GM12878 (cell line): ENCODE results near the gene UBE2D1. TPM values are rescaled to one million over a fixed set of nuclear protein-coding genes. Genes with fewer than 3 reads are reported as not detected.

ENCODE experiments used
- ATAC-seq: fragments of 200-7000 bp; cut with Tn5 transposase; 3 replicates; pipeline ENCODE4 v1.9.1; 2020; ENCODE audit warnings: mild to moderate bottlenecking, moderate library complexity
- BruUV-seq: library from RNA; stranded (reverse); fragments of 400-500 nt; replicated peaks from 2 replicates; lab custom pipeline; 2021; lab: Mats Ljungman, UMichigan
- CTCF ChIA-PET: fragments of 300-600 bp; sonication (Branson Sonifier 250); formaldehyde crosslinking; extraction: SDS; loops from one replicate; lab custom pipeline; 2021; ENCODE audit warnings: inconsistent platforms; lab: Yijun Ruan, JAX
- POLR2A ChIA-PET: fragments of 350-600 bp; formaldehyde crosslinking; extraction: SDS; loops from one replicate; lab custom pipeline; 2021; ENCODE audit warnings: inconsistent platforms; lab: Charles Lee
- RAD21 ChIA-PET: fragments of 300-600 bp; sonication (Branson Sonifier 250); formaldehyde crosslinking; loops from one replicate; lab custom pipeline; 2023; ENCODE audit warnings: antibody characterized with exemption; ENCODE audit not compliant: unreplicated experiment; lab: Charles Lee
- SMC1A ChIA-PET: fragments of 300-600 bp; sonication (Branson Sonifier 250); formaldehyde crosslinking; loops from one replicate; lab custom pipeline; 2023; ENCODE audit not compliant: unreplicated experiment, uncharacterized antibody; lab: Charles Lee
- DNase-seq: peaks from one replicate; pipeline ENCODE4 v3.0.0-alpha.2; 2011; ENCODE audit warnings: low read depth, low spot score
- FAIRE-seq: peaks from 3 replicates; lab custom pipeline; 2011; peaks lifted over from hg19 to GRCh38; lab: Jason Lieb, UNC
- H2AFZ ChIP-seq: 2 replicates; pipeline ENCODE4 v1.6.0; 2011; ENCODE audit warnings: low read depth, low read length, control low read depth; ENCODE audit not compliant: control insufficient read depth
- H3K27ac ChIP-seq: 2 replicates; pipeline ENCODE4 v1.5.1; 2011; ENCODE audit warnings: control low read depth; ENCODE audit not compliant: control insufficient read depth, insufficient read depth
- H3K27me3 ChIP-seq, 2 experiments: replicated peaks in 1 of 2; 2 replicates each; pipeline versions ENCODE4 v1.6.0 to v1.6.1; 2011; ENCODE audit warnings: low read length in 1 of 2; ENCODE audit not compliant: control insufficient read depth in 2 of 2, insufficient read depth in 2 of 2
- H3K36me3 ChIP-seq, 2 experiments: 2 replicates each; pipeline ENCODE4 v1.5.1; 2011; ENCODE audit warnings: low read length in 1 of 2; ENCODE audit not compliant: control insufficient read depth in 2 of 2, insufficient read depth in 2 of 2
- H3K4me1 ChIP-seq: 2 replicates; pipeline ENCODE4 v1.6.1; 2011; ENCODE audit warnings: mild to moderate bottlenecking, low read length, moderate library complexity, mixed read lengths; ENCODE audit not compliant: control insufficient read depth, insufficient read depth
- H3K4me2 ChIP-seq: 2 replicates; pipeline ENCODE4 v1.6.0; 2011; ENCODE audit warnings: control low read depth; ENCODE audit not compliant: control insufficient read depth, insufficient read depth
- H3K4me3 ChIP-seq: fragments of 200-600 bp; sonication (generic); 2 replicates; pipeline ENCODE4 v1.5.1; 2016
- H3K79me2 ChIP-seq: 2 replicates; pipeline ENCODE4 v1.6.0; 2011; ENCODE audit warnings: low read length; ENCODE audit not compliant: control insufficient read depth, insufficient read depth
- H3K9ac ChIP-seq: 2 replicates; pipeline ENCODE4 v1.8.0; 2011; ENCODE audit warnings: low read length, control low read depth, mixed read lengths; ENCODE audit not compliant: control insufficient read depth, insufficient read depth
- H3K9me3 ChIP-seq: replicated peaks from 3 replicates; pipeline ENCODE4 v1.5.1; 2011; ENCODE audit warnings: mild to moderate bottlenecking, low read length; ENCODE audit not compliant: control insufficient read depth, insufficient read depth
- H4K20me1 ChIP-seq: 2 replicates; pipeline ENCODE4 v1.6.0; 2011; ENCODE audit not compliant: control insufficient read depth, insufficient read depth
- CHD4 ChIP-seq: fragments of 200-600 bp; sonication (generic); IDR thresholded peaks from 2 replicates; pipeline ENCODE4 v1.6.1; 2016; ENCODE audit warnings: mild to moderate bottlenecking
- CREM ChIP-seq: IDR thresholded peaks from 2 replicates; pipeline ENCODE4 v1.6.1; 2014; ENCODE audit warnings: antibody characterized with exemption, low read depth
- EP300 ChIP-seq, 2 experiments: fragments of 150-350 bp in 1 of 2; IDR thresholded peaks; 2 replicates each; pipeline ENCODE4 v1.6.1; 2011 to 2012; ENCODE audit warnings: low read depth in 2 of 2, low read length in 2 of 2, borderline replicate concordance in 1 of 2, improper control_type of control experiment in 1 of 2, inconsistent platforms in 1 of 2; ENCODE audit not compliant: control insufficient read depth in 1 of 2
- FOXM1 ChIP-seq: IDR thresholded peaks from 2 replicates; pipeline ENCODE4 v1.6.1; 2012; ENCODE audit warnings: low read depth, mild to moderate bottlenecking, inconsistent platforms, low read length, moderate library complexity
- GATAD2B ChIP-seq: fragments of 450-650 bp; conservative IDR thresholded peaks from 2 replicates; pipeline ENCODE4 v1.6.1; 2017; ENCODE audit warnings: low read depth, mild to moderate bottlenecking, moderate library complexity
- HDAC2 ChIP-seq: fragments of 200-600 bp; sonication (generic); IDR thresholded peaks from 2 replicates; pipeline ENCODE4 v1.6.1; 2017
- HDGF ChIP-seq: fragments of 450-650 bp; IDR thresholded peaks from 2 replicates; pipeline ENCODE4 v1.6.1; 2016; ENCODE audit warnings: antibody characterized with exemption
- NFIC ChIP-seq: IDR thresholded peaks from 2 replicates; pipeline ENCODE4 v1.6.1; 2012; ENCODE audit warnings: low read depth, mild to moderate bottlenecking, inconsistent platforms, low read length, moderate library complexity
- NFYA ChIP-seq: IDR thresholded peaks from 2 replicates; pipeline ENCODE4 v1.6.1; 2011; ENCODE audit warnings: low read depth, mild to moderate bottlenecking, low read length, improper control_type of control experiment, borderline replicate concordance
- RBBP5 ChIP-seq: fragments of 200-600 bp; sonication (generic); conservative IDR thresholded peaks from 2 replicates; pipeline ENCODE4 v1.6.1; 2016
- SIN3A ChIP-seq: IDR thresholded peaks from 2 replicates; pipeline ENCODE4 v1.6.1; 2012; ENCODE audit warnings: low read depth, low read length, improper control_type of control experiment
- SMAD1 ChIP-seq: fragments of 450-650 bp; IDR thresholded peaks from 2 replicates; pipeline ENCODE4 v1.6.1; 2018; ENCODE audit warnings: mild to moderate bottlenecking, low read depth; ENCODE audit not compliant: partially characterized antibody
- TAF1 ChIP-seq: IDR thresholded peaks from 2 replicates; pipeline ENCODE4 v1.6.1; 2011; ENCODE audit warnings: mild to moderate bottlenecking, low read depth, low read length, borderline replicate concordance
- TARDBP ChIP-seq: IDR thresholded peaks from 2 replicates; pipeline ENCODE4 v1.6.1; 2016; ENCODE audit warnings: borderline replicate concordance
- TBL1XR1 ChIP-seq: IDR thresholded peaks from 2 replicates; pipeline ENCODE4 v1.6.1; 2012; ENCODE audit warnings: low read depth, low read length, improper control_type of control experiment
- WRNIP1 ChIP-seq: IDR thresholded peaks from 2 replicates; pipeline ENCODE4 v1.6.1; 2011; ENCODE audit warnings: low read depth, low read length, improper control_type of control experiment, borderline replicate concordance
- ZBTB11 ChIP-seq: fragments of 450-650 bp; formaldehyde crosslinking; IDR thresholded peaks from 2 replicates; pipeline ENCODE4 v1.5.0; 2022; ENCODE audit warnings: mild to moderate bottlenecking, missing genetic modification characterization
- ZBTB4 ChIP-seq: fragments of 450-650 bp; formaldehyde crosslinking; IDR thresholded peaks from 2 replicates; pipeline ENCODE4 v1.4.0; 2022; ENCODE audit warnings: mild to moderate bottlenecking, moderate library complexity
- WGBS: methylation state at CpG from one replicate; pipeline ENCODE4 v1.1.6; 2016; ENCODE audit warnings: low lambda C conversion rate; ENCODE audit not compliant: insufficient replicate concordance, insufficient coverage; ENCODE audit errors: missing lambda C conversion rate; 5-methylcytosine and 5-hydroxymethylcytosine counted together
- in situ Hi-C: fragments of 300-500 bp; cut with MboI; formaldehyde crosslinking; loops from 9 replicates; pipeline ENCODE4 v1.14.3; 2018; ENCODE audit warnings: mixed read lengths
- intact Hi-C: fragments of 100-400 bp; cut with micrococcal nuclease; formaldehyde crosslinking; loops from one replicate; pipeline ENCODE4 v1.14.2; 2022; ENCODE audit not compliant: unreplicated experiment
- polyA plus RNA-seq, 11 experiments: library from polyadenylated mRNA; depleted of rRNA in 4 of 11; unstranded in 6 of 11; stranded (reverse) in 5 of 11; fragments of >200 nt; fragmentation: Nextera tagmentation in 4 of 11; fragmentation: Illumina TruSeq in 1 of 11; extraction: Ambion mirVana in 4 of 11; extraction: Trizol in 1 of 11; gene quantifications; 1 replicate in 1 of 11; 2 replicates in 10 of 11; pipeline versions ENCODE4 v1.2.1 to v1.2.3, GENCODE V29; 2011 to 2016; ENCODE audit warnings: inconsistent platforms in 2 of 11, missing spikeins in 2 of 11, low read depth in 1 of 11
- total RNA-seq, 4 experiments: library from RNA; depleted of rRNA in 3 of 4; stranded (reverse); fragments of >200 nt in 3 of 4; fragmentation: Illumina TruSeq in 1 of 4; extraction: Trizol in 1 of 4; gene quantifications; 2 replicates each; pipeline versions ENCODE4 v1.2.1 to v1.2.3, GENCODE V29; 2013 to 2021

The UBE2D1 gene
- total and polyA plus RNA-seq, 10 of the 15 experiments (the other 5 are each of a cell fraction or from before 2014, with no cell fraction given), result 6.1 to 32.0 (median 15.5) TPM

GRCh38 chr10:58397830-58398229, 63.0 kb downstream of the UBE2D1 start:
- Histone ChIP-seq H2AFZ (no peak overlapping the region), H3K27me3 (no peaks in the 10 kb centered on the region)
- in situ Hi-C loops, result no loop called here
- BruUV-seq, result no TSS peak
- TF ChIP-seq RBBP5, result no peak
- no peak for TF ChIP-seq SMAD1
- TF ChIP-seq CREM, result no peak
- no peak for TF ChIP-seq FOXM1
- TF ChIP-seq ZBTB4, result no peak
- no peak for TF ChIP-seq GATAD2B
- TF ChIP-seq NFYA, result no peak
- no peak for TF ChIP-seq WRNIP1
- TF ChIP-seq NFIC, result no peak
- TF ChIP-seq HDAC2, result no peak
- no peak for TF ChIP-seq TBL1XR1
- no peak for TF ChIP-seq TARDBP
- no peak for TF ChIP-seq EP300 (IDR thresholded peaks at IDR 0.05; ENCODE audit: borderline replicate concordance in 1 of 2, control insufficient read depth in 1 of 2, low read depth in 2 of 2, low read length in 2 of 2)
- no peak for TF ChIP-seq TAF1
- no peak for TF ChIP-seq HDGF
- no peak for TF ChIP-seq SIN3A
- TF ChIP-seq CHD4, result no peak
- no peak for TF ChIP-seq ZBTB11 (CRISPR knock-in tag)
- TF ChIP-seq, all 136 proteins: peak for 0
- FAIRE-seq (no peak), ATAC-seq (no peak), DNase-seq (no peak)
- H3K4me3 ChIP-seq, result no peak overlapping the region
- no peaks in the 10 kb centered on the region for H3K9me3 ChIP-seq
- no peaks in the 10 kb centered on the region for H3K4me1 ChIP-seq
- 97% methylated on average over 3 of the region's 3 CpGs for WGBS
- intact Hi-C loops, result no loop called here
- H3K9ac ChIP-seq, result no peak overlapping the region
- SMC1A ChIA-PET, result interaction anchor here (0.9 to 2.3 kb wide), 4 partner anchors 13 to 225 kb away, joined by 3 to 4 read pairs (median 3); partner anchors contain the start of gene TFAM
- CTCF ChIA-PET, result interaction anchor here (0.7 kb wide), 1 partner anchor 23 kb away, joined by 3 read pairs; no protein-coding TSS in a partner anchor
- RAD21 ChIA-PET, result interaction anchor here (0.7 to 1.2 kb wide), 2 partner anchors 98 to 245 kb away, joined by 3 read pairs; no protein-coding TSS in a partner anchor
- no peaks in the 10 kb centered on the region for H4K20me1 ChIP-seq
- no peaks in the 10 kb centered on the region for H3K79me2 ChIP-seq
- peaks cover 0 to 16% of the 10 kb centered on the region in 2 experiments for H3K36me3 ChIP-seq
- POLR2A ChIA-PET, result no interaction called here
- H3K27ac ChIP-seq, result no peak overlapping the region
- no peak overlapping the region for H3K4me2 ChIP-seq
